K562 (cell line): Measurements from ENCODE around the gene MAP3K14. TPM values are rescaled to one million over a fixed set of nuclear protein-coding genes. Genes with fewer than 3 reads are reported as not detected.

Source experiments
- CHD2 ChIP-seq: IDR thresholded peaks from 2 replicates; pipeline ENCODE4 v1.6.1; 2011; ENCODE audit warnings: low read depth, low read length
- EP300 ChIP-seq: IDR thresholded peaks from 2 replicates; pipeline ENCODE4 v1.6.1; 2012; ENCODE audit warnings: low read length, improper control_type of control experiment
- ETV6 ChIP-seq, 3 experiments: fragments of 150-350 bp in 1 of 3; sonication (generic) in 1 of 3; formaldehyde crosslinking in 1 of 3; IDR thresholded peaks; 2 replicates each; pipeline versions ENCODE4 v1.6.1 to v1.8.0; 2014 to 2022; ENCODE audit warnings: borderline replicate concordance in 2 of 3, low read depth in 2 of 3, antibody characterized with exemption in 1 of 3, low read length in 1 of 3, mild to moderate bottlenecking in 1 of 3, missing genetic modification reagents in 1 of 3
- HSF4 ChIP-seq: fragments of 250-450 bp; sonication (Bioruptor Pico); IDR thresholded peaks from 2 replicates; pipeline ENCODE4 v2.1.2; 2022; ENCODE audit warnings: mild to moderate bottlenecking, moderate library complexity, borderline replicate concordance
- KLF1 ChIP-seq: fragments of 450-650 bp; IDR thresholded peaks from 2 replicates; pipeline ENCODE4 v1.6.1; 2016; ENCODE audit warnings: missing genetic modification characterization, missing compliant biosample characterization
- NKRF ChIP-seq: fragments of 450-650 bp; IDR thresholded peaks from 2 replicates; pipeline ENCODE4 v1.6.1; 2016; ENCODE audit warnings: borderline replicate concordance
- PHF8 ChIP-seq: fragments of 200-600 bp; sonication (generic); IDR thresholded peaks from 2 replicates; pipeline ENCODE4 v1.6.1; 2012; ENCODE audit warnings: mixed run types, mild to moderate bottlenecking, inconsistent platforms, low read length, moderate library complexity, borderline replicate concordance
- SMARCA4 ChIP-seq: fragments of 450-650 bp; IDR thresholded peaks from 2 replicates; pipeline ENCODE4 v1.6.1; 2016
- XRCC5 ChIP-seq: fragments of 200-400 bp; formaldehyde crosslinking; IDR thresholded peaks from 2 replicates; pipeline ENCODE4 v1.6.1; 2017; ENCODE audit warnings: low read depth, mild to moderate bottlenecking, low read length
- ZBTB17 ChIP-seq: fragments of 450-650 bp; formaldehyde crosslinking; IDR thresholded peaks from 2 replicates; pipeline ENCODE4 v1.4.0; 2020; ENCODE audit warnings: mild to moderate bottlenecking
- ZNF121 ChIP-seq: sonication (generic); formaldehyde crosslinking; conservative IDR thresholded peaks from 2 replicates; pipeline ENCODE4 v1.8.0; 2022; ENCODE audit warnings: missing genetic modification reagents
- ZNF184 ChIP-seq: sonication (generic); formaldehyde crosslinking; IDR thresholded peaks from 2 replicates; pipeline ENCODE4 v1.5.0; 2020; ENCODE audit warnings: missing genetic modification reagents
- ZNF431 ChIP-seq: sonication (generic); formaldehyde crosslinking; IDR thresholded peaks from 2 replicates; pipeline ENCODE4 v1.8.0; 2022; ENCODE audit warnings: mild to moderate bottlenecking, missing genetic modification reagents
- polyA plus RNA-seq, 8 experiments: library from polyadenylated mRNA; depleted of rRNA in 4 of 8; stranded (reverse) in 5 of 8; unstranded in 3 of 8; fragments of >200 nt; fragmentation: Nextera tagmentation in 2 of 8; fragmentation: Illumina TruSeq in 1 of 8; extraction: Ambion mirVana in 2 of 8; extraction: Trizol in 1 of 8; gene quantifications; 2 replicates each; pipeline versions ENCODE4 v1.2.1 to v1.2.3, GENCODE V29; 2011 to 2014; ENCODE audit warnings: inconsistent platforms in 1 of 8, missing spikeins in 1 of 8
- total RNA-seq, 7 experiments: library from RNA; depleted of rRNA in 6 of 7; stranded (reverse); fragments of >200 nt in 6 of 7; fragmentation: Illumina TruSeq in 2 of 7; extraction: Trizol in 2 of 7; gene quantifications; 2 replicates each; pipeline versions ENCODE4 v1.2.1 to v1.2.3, GENCODE V29; 2011 to 2021; ENCODE audit warnings: low replicate concordance in 1 of 7
- TF ChIP-seq, protein P1 (sequence below), 2 experiments: fragments of 450-650 bp in 1 of 2; sonication (generic) in 1 of 2; formaldehyde crosslinking in 1 of 2; IDR thresholded peaks in 1 of 2; conservative IDR thresholded peaks in 1 of 2; 2 replicates each; pipeline versions ENCODE4 v1.6.1 to v1.8.1; 2016 to 2023; ENCODE audit warnings: mild to moderate bottlenecking in 2 of 2, moderate library complexity in 2 of 2, inconsistent platforms in 1 of 2, missing genetic modification reagents in 1 of 2
- TF ChIP-seq, protein P2 (sequence below), 3 experiments: IDR thresholded peaks in 2 of 3; conservative IDR thresholded peaks in 1 of 3; 2 replicates each; pipeline ENCODE4 v1.5.1; 2011 to 2012; ENCODE audit warnings: low read length in 3 of 3, mild to moderate bottlenecking in 3 of 3, control low read depth in 2 of 3, improper control_type of control experiment in 1 of 3, inconsistent platforms in 1 of 3, low read depth in 1 of 3, mixed read lengths in 1 of 3, moderate library complexity in 1 of 3; ENCODE audit not compliant: insufficient read depth in 2 of 3
- TF ChIP-seq, protein P3 (sequence below): sonication (generic); formaldehyde crosslinking; IDR thresholded peaks from 2 replicates; pipeline ENCODE4 v1.8.1; 2023; ENCODE audit warnings: missing genetic modification reagents, mild to moderate bottlenecking, borderline replicate concordance

The MAP3K14 gene
- total and polyA plus RNA-seq, 9 of the 15 experiments (the other 6 are each of a cell fraction or from before 2014, with no cell fraction given) = 0.45 to 8.7 (median 3.2) TPM

GRCh38 chr17:45225964-45226530, 90.8 kb downstream of the MAP3K14 start (continued):
- TF ChIP-seq KLF1 (peak; percentile 47; the same call in 1 of the 2 replicates), CHD2 (peak; percentile 31; the same call in 1 of the 2 replicates), ZNF121 (CRISPR knock-in tag) (no peak), XRCC5 (0 out of 2 replicates have a peak, but pooled peaks have one; percentile 40), EP300 (peak; percentile 85), ETV6 (IDR thresholded peaks at IDR 0.05; ENCODE audit: borderline replicate concordance in 1 of 2, low read depth in 2 of 2, low read length in 1 of 2) (peak in 1 of 2 experiments; percentile 74; a peak in 1 of 4 replicates), ETV6 (CRISPR knock-in tag; IDR thresholded peaks at IDR 0.05; ENCODE audit: borderline replicate concordance) (no peak), ZNF431 (CRISPR knock-in tag) (peak; percentile 66; the same call in 1 of the 2 replicates), ZNF184 (CRISPR knock-in tag) (no peak), PHF8 (peak; percentile 51; the same call in 1 of the 2 replicates), ZBTB17 (0 out of 2 replicates have a peak, but pooled peaks have one; percentile 58), SMARCA4 (peak; percentile 61; the same call in 1 of the 2 replicates), HSF4 (no peak), NKRF (peak; percentile 37; the same call in 1 of the 2 replicates)
- TF ChIP-seq, protein P1, sequence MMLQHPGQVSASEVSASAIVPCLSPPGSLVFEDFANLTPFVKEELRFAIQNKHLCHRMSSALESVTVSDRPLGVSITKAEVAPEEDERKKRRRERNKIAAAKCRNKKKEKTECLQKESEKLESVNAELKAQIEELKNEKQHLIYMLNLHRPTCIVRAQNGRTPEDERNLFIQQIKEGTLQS (IDR thresholded peaks at IDR 0.05) = peak; percentile 21; the same call in 1 of the 2 replicates
- TF ChIP-seq, protein P1 (CRISPR knock-in tag; conservative IDR thresholded peaks at IDR 0.05) = no peak
- TF ChIP-seq, protein P2, sequence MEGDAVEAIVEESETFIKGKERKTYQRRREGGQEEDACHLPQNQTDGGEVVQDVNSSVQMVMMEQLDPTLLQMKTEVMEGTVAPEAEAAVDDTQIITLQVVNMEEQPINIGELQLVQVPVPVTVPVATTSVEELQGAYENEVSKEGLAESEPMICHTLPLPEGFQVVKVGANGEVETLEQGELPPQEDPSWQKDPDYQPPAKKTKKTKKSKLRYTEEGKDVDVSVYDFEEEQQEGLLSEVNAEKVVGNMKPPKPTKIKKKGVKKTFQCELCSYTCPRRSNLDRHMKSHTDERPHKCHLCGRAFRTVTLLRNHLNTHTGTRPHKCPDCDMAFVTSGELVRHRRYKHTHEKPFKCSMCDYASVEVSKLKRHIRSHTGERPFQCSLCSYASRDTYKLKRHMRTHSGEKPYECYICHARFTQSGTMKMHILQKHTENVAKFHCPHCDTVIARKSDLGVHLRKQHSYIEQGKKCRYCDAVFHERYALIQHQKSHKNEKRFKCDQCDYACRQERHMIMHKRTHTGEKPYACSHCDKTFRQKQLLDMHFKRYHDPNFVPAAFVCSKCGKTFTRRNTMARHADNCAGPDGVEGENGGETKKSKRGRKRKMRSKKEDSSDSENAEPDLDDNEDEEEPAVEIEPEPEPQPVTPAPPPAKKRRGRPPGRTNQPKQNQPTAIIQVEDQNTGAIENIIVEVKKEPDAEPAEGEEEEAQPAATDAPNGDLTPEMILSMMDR (IDR thresholded peaks at IDR 0.05 in 2 of 3, conservative IDR thresholded peaks at IDR 0.05 in 1 of 3; ENCODE audit: insufficient read depth in 2 of 3, low read depth in 1 of 3, low read length in 3 of 3) = peak in 2 of 3 experiments; percentile 4 to 23; a peak in 2 of 6 replicates
- TF ChIP-seq, protein P3, sequence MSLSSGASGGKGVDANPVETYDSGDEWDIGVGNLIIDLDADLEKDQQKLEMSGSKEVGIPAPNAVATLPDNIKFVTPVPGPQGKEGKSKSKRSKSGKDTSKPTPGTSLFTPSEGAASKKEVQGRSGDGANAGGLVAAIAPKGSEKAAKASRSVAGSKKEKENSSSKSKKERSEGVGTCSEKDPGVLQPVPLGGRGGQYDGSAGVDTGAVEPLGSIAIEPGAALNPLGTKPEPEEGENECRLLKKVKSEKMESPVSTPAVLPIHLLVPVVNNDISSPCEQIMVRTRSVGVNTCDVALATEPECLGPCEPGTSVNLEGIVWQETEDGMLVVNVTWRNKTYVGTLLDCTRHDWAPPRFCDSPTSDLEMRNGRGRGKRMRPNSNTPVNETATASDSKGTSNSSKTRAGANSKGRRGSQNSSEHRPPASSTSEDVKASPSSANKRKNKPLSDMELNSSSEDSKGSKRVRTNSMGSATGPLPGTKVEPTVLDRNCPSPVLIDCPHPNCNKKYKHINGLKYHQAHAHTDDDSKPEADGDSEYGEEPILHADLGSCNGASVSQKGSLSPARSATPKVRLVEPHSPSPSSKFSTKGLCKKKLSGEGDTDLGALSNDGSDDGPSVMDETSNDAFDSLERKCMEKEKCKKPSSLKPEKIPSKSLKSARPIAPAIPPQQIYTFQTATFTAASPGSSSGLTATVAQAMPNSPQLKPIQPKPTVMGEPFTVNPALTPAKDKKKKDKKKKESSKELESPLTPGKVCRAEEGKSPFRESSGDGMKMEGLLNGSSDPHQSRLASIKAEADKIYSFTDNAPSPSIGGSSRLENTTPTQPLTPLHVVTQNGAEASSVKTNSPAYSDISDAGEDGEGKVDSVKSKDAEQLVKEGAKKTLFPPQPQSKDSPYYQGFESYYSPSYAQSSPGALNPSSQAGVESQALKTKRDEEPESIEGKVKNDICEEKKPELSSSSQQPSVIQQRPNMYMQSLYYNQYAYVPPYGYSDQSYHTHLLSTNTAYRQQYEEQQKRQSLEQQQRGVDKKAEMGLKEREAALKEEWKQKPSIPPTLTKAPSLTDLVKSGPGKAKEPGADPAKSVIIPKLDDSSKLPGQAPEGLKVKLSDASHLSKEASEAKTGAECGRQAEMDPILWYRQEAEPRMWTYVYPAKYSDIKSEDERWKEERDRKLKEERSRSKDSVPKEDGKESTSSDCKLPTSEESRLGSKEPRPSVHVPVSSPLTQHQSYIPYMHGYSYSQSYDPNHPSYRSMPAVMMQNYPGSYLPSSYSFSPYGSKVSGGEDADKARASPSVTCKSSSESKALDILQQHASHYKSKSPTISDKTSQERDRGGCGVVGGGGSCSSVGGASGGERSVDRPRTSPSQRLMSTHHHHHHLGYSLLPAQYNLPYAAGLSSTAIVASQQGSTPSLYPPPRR = no peak
